ENCODE results near the gene JMJD7. TPM values are rescaled to one million over a fixed set of nuclear protein-coding genes. Genes with fewer than 3 reads are reported as not detected.

JMJD7 gene
- total RNA-seq, 1 experiment from 2014 or later: 11.7 TPM

GRCh38 chr15:41804361-41804760, 23.5 kb upstream of the JMJD7 start:
- TF ChIP-seq EZH2 (IDR thresholded peaks at IDR 0.05; ENCODE audit: low read depth): no peak
- TF ChIP-seq, protein P1, sequence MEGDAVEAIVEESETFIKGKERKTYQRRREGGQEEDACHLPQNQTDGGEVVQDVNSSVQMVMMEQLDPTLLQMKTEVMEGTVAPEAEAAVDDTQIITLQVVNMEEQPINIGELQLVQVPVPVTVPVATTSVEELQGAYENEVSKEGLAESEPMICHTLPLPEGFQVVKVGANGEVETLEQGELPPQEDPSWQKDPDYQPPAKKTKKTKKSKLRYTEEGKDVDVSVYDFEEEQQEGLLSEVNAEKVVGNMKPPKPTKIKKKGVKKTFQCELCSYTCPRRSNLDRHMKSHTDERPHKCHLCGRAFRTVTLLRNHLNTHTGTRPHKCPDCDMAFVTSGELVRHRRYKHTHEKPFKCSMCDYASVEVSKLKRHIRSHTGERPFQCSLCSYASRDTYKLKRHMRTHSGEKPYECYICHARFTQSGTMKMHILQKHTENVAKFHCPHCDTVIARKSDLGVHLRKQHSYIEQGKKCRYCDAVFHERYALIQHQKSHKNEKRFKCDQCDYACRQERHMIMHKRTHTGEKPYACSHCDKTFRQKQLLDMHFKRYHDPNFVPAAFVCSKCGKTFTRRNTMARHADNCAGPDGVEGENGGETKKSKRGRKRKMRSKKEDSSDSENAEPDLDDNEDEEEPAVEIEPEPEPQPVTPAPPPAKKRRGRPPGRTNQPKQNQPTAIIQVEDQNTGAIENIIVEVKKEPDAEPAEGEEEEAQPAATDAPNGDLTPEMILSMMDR (conservative IDR thresholded peaks at IDR 0.05): no peak
- BruUV-seq (replicated peaks): no TSS peak
- Histone ChIP-seq H3K36me3 (ENCODE audit: low read depth) (no peaks in the 10 kb centered on the region), H3K9me2 (ENCODE audit: insufficient read depth) (no peaks in the 10 kb centered on the region), H3K4me3 (no peak overlapping the region), H3K27me3 (ENCODE audit: insufficient read depth, low read depth) (no peaks in the 10 kb centered on the region), H4K20me1 (ENCODE audit: insufficient read depth) (no peaks in the 10 kb centered on the region), H3K4me2 (no peak overlapping the region), H3K79me2 (ENCODE audit: low read depth) (no peaks in the 10 kb centered on the region), H2AFZ (no peak overlapping the region), H3K27ac (no peak overlapping the region), H3K9me3 (ENCODE audit: insufficient read depth, low read depth) (no peaks in the 10 kb centered on the region), H3F3A (ENCODE audit: insufficient read depth, low read depth) (no peaks in the 10 kb centered on the region), H3K4me1 (replicated peaks; ENCODE audit: insufficient read depth) (peaks cover 2% of the 10 kb centered on the region; the same call in 1 of the 2 replicates)
- intact Hi-C loops (cut with micrococcal nuclease; ENCODE audit: unreplicated experiment): no loop called here
- ChIA-PET CTCF (interaction anchor here (1.0 to 1.2 kb wide), 2 partner anchors 29 to 31 kb away, joined by 3 to 4 read pairs; no protein-coding TSS in a partner anchor), POLR2A (ENCODE audit: unreplicated experiment) (interaction anchor here (0.7 kb wide), 1 partner anchor 300 kb away, joined by 4 read pairs; no protein-coding TSS in a partner anchor)
- no peak for DNase-seq

DNA sequence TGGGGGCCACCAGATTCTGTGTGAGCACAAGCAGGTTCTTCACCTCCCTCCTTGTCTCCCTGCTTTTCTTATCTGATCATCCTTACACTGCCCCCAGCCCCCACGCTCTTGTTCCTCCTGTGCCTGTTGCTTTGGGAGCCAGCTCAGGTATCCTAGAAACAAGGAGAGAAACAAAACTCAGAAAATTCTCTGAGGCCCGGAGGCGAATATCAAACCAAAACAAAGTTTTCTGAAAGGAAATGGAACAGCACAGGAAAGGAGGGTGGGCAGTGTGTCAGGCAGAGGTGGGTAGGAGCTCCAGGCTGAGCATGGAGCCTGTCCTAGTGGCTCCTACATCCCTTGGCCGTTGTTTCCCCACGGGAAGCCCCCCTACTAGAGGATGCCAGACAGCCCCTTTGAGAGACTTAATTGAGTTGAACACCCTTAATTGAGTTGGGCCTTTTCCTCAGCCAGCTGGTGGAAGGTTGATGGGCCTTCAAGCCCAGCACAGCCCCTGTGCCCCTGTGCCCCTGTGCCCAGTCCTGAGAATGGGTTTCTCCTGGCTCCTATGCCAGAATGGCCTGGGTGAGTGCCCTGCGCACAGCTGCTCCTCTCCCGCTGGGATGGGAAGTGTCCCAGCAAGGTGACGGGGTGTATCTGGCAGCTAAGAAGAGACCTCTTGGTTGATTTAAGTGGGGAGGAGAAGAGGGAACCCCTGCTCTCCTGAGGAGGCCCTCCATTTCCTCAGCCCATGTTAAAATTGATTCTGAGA, 22.8 kb upstream of the JMJD7 start:
- no peak overlapping the region for H3K4me2 ChIP-seq
- intact Hi-C loops (cut with micrococcal nuclease; ENCODE audit: unreplicated experiment): no loop called here
- H3K27me3 ChIP-seq (ENCODE audit: insufficient read depth, low read depth): no peaks in the 10 kb centered on the region
- H3K4me3 ChIP-seq: no peak overlapping the region
- no peak for DNase-seq
- no peaks in the 10 kb centered on the region for H3F3A ChIP-seq (ENCODE audit: insufficient read depth, low read depth)
- no peaks in the 10 kb centered on the region for H3K79me2 ChIP-seq (ENCODE audit: low read depth)
- TF ChIP-seq, protein P1 (conservative IDR thresholded peaks at IDR 0.05): no peak
- TF ChIP-seq EZH2 (IDR thresholded peaks at IDR 0.05; ENCODE audit: low read depth): no peak
- H2AFZ ChIP-seq: no peak overlapping the region
- BruUV-seq (replicated peaks): no TSS peak
- no peaks in the 10 kb centered on the region for H3K36me3 ChIP-seq (ENCODE audit: low read depth)
- POLR2A ChIA-PET (ENCODE audit: unreplicated experiment): interaction anchor here (0.7 kb wide), 3 partner anchors 22 to 235 kb away, joined by 3 to 7 read pairs (median 4); no protein-coding TSS in a partner anchor
- H4K20me1 ChIP-seq (ENCODE audit: insufficient read depth): no peaks in the 10 kb centered on the region
- no peaks in the 10 kb centered on the region for H3K4me1 ChIP-seq (replicated peaks; ENCODE audit: insufficient read depth)
- CTCF ChIA-PET: interaction anchor here (0.7 to 1.0 kb wide), 2 partner anchors 30 to 32 kb away, joined by 3 to 4 read pairs; no protein-coding TSS in a partner anchor
- no peaks in the 10 kb centered on the region for H3K9me2 ChIP-seq (ENCODE audit: insufficient read depth)
- no peaks in the 10 kb centered on the region for H3K9me3 ChIP-seq (ENCODE audit: insufficient read depth, low read depth)
- H3K27ac ChIP-seq: no peak overlapping the region

- Histone ChIP-seq H3K27me3 (ENCODE audit: insufficient read depth, low read depth) (no peaks in the 10 kb centered on the region), H4K20me1 (ENCODE audit: insufficient read depth) (no peaks in the 10 kb centered on the region), H3K4me2 (no peak overlapping the region), H3K9me3 (ENCODE audit: insufficient read depth, low read depth) (no peaks in the 10 kb centered on the region), H2AFZ (no peak overlapping the region), H3K79me2 (ENCODE audit: low read depth) (no peaks in the 10 kb centered on the region), H3F3A (ENCODE audit: insufficient read depth, low read depth) (no peaks in the 10 kb centered on the region), H3K4me3 (no peak overlapping the region), H3K9me2 (ENCODE audit: insufficient read depth) (no peaks in the 10 kb centered on the region), H3K4me1 (replicated peaks; ENCODE audit: insufficient read depth) (no peaks in the 10 kb centered on the region), H3K27ac (no peak overlapping the region), H3K36me3 (ENCODE audit: low read depth) (no peaks in the 10 kb centered on the region)
- TF ChIP-seq, protein P1 (conservative IDR thresholded peaks at IDR 0.05): no peak
- no peak for TF ChIP-seq EZH2 (IDR thresholded peaks at IDR 0.05; ENCODE audit: low read depth)
- ChIA-PET CTCF (interaction anchor here (0.7 to 1.0 kb wide), 3 partner anchors 33 to 99 kb away, joined by 3 to 5 read pairs (median 4); no protein-coding TSS in a partner anchor), POLR2A (ENCODE audit: unreplicated experiment) (interaction anchor here (0.7 kb wide), 2 partner anchors 22 to 122 kb away, joined by 3 to 7 read pairs; no protein-coding TSS in a partner anchor)
- BruUV-seq (replicated peaks): no TSS peak
- DNase-seq: no peak
- intact Hi-C loops (cut with micrococcal nuclease; ENCODE audit: unreplicated experiment): loop anchor here (1.0 kb wide), 1 partner anchor 31 kb away; the partner anchor contains the start of gene MAPKBP1
Observed at GRCh38 chr15:41805711-41806110, 22.2 kb upstream of the JMJD7 start.
